ENCODE measurements around the gene CNTN4. TPM values are rescaled to one million over a fixed set of nuclear protein-coding genes. Genes with fewer than 3 reads are reported as not detected.

The CNTN4 gene
- polyA plus RNA-seq, 2 donors: 0.51 to 0.54 TPM

- Histone ChIP-seq H3K27ac (ENCODE audit: low read depth in 2 of 2, low read length in 1 of 2) (no peak overlapping the region), H3K9me3 (ENCODE audit: control insufficient read depth in 2 of 2, insufficient read depth in 1 of 2, low read depth in 1 of 2, low read length in 1 of 2) (no peaks in the 10 kb centered on the region), H3K4me3 (ENCODE audit: low read depth in 1 of 2, low read length in 2 of 2) (no peak overlapping the region), H3K36me3 (ENCODE audit: control insufficient read depth in 2 of 2, insufficient read depth in 2 of 2, low read length in 1 of 2) (no peaks in the 10 kb centered on the region), H3K27me3 (ENCODE audit: control insufficient read depth in 1 of 2, insufficient read depth in 2 of 2, low read length in 2 of 2) (no peaks in the 10 kb centered on the region), H3K4me1 (ENCODE audit: control insufficient read depth in 2 of 2, insufficient read depth in 2 of 2, low read length in 1 of 2) (no peaks in the 10 kb centered on the region)
- WGBS, 2 donors: 75 to 89% methylated on average over 4 of the region's 4 CpGs
These were observed 588.3 kb downstream of the CNTN4 start for GRCh38 chr3:2686816-2687502.

- Histone ChIP-seq H3K27ac (ENCODE audit: low read depth in 2 of 2, low read length in 1 of 2) (no peak overlapping the region), H3K9me3 (ENCODE audit: control insufficient read depth in 2 of 2, insufficient read depth in 1 of 2, low read depth in 1 of 2, low read length in 1 of 2) (no peaks in the 10 kb centered on the region), H3K4me3 (ENCODE audit: low read depth in 1 of 2, low read length in 2 of 2) (no peak overlapping the region), H3K27me3 (ENCODE audit: control insufficient read depth in 1 of 2, insufficient read depth in 2 of 2, low read length in 2 of 2) (no peaks in the 10 kb centered on the region), H3K36me3 (ENCODE audit: control insufficient read depth in 2 of 2, insufficient read depth in 2 of 2, low read length in 1 of 2) (no peaks in the 10 kb centered on the region), H3K4me1 (ENCODE audit: control insufficient read depth in 2 of 2, insufficient read depth in 2 of 2, low read length in 1 of 2) (no peaks in the 10 kb centered on the region)
- 85 to 89% methylated on average over 2 of the region's 2 CpGs for WGBS, 2 donors
These were observed 598.9 kb downstream of the CNTN4 start for GRCh38 chr3:2697589-2697988.

GRCh38 chr3:2701471-2701870, 602.8 kb downstream of the CNTN4 start:
- no peaks in the 10 kb centered on the region for H3K9me3 ChIP-seq (ENCODE audit: control insufficient read depth in 2 of 2, insufficient read depth in 1 of 2, low read depth in 1 of 2, low read length in 1 of 2)
- H3K4me3 ChIP-seq (ENCODE audit: low read depth in 1 of 2, low read length in 2 of 2): no peak overlapping the region
- H3K27me3 ChIP-seq (ENCODE audit: control insufficient read depth in 1 of 2, insufficient read depth in 2 of 2, low read length in 2 of 2): no peaks in the 10 kb centered on the region
- no peaks in the 10 kb centered on the region for H3K4me1 ChIP-seq (ENCODE audit: control insufficient read depth in 2 of 2, insufficient read depth in 2 of 2, low read length in 1 of 2)
- no peak overlapping the region for H3K27ac ChIP-seq (ENCODE audit: low read depth in 2 of 2, low read length in 1 of 2)
- no peaks in the 10 kb centered on the region for H3K36me3 ChIP-seq (ENCODE audit: control insufficient read depth in 2 of 2, insufficient read depth in 2 of 2, low read length in 1 of 2)
- WGBS, 2 donors: 85 to 91% methylated on average over 3 of the region's 3 CpGs

GRCh38 chr3:2706144-2706835, 607.6 kb downstream of the CNTN4 start:
- no peak overlapping the region for H3K27ac ChIP-seq (ENCODE audit: low read depth in 2 of 2, low read length in 1 of 2)
- no peaks in the 10 kb centered on the region for H3K9me3 ChIP-seq (ENCODE audit: control insufficient read depth in 2 of 2, insufficient read depth in 1 of 2, low read depth in 1 of 2, low read length in 1 of 2)

GRCh38 chr3:2706836-2707210, 608.2 kb downstream of the CNTN4 start:
- Histone ChIP-seq H3K4me1 (ENCODE audit: control insufficient read depth in 2 of 2, insufficient read depth in 2 of 2, low read length in 1 of 2) (no peaks in the 10 kb centered on the region), H3K9me3 (ENCODE audit: control insufficient read depth in 2 of 2, insufficient read depth in 1 of 2, low read depth in 1 of 2, low read length in 1 of 2) (no peaks in the 10 kb centered on the region), H3K27me3 (ENCODE audit: control insufficient read depth in 1 of 2, insufficient read depth in 2 of 2, low read length in 2 of 2) (no peaks in the 10 kb centered on the region), H3K27ac (ENCODE audit: low read depth in 2 of 2, low read length in 1 of 2) (no peak overlapping the region), H3K36me3 (ENCODE audit: control insufficient read depth in 2 of 2, insufficient read depth in 2 of 2, low read length in 1 of 2) (no peaks in the 10 kb centered on the region), H3K4me3 (ENCODE audit: low read depth in 1 of 2, low read length in 2 of 2) (no peak overlapping the region)
- WGBS, 2 donors: 90 to 96% methylated on average over 3 of the region's 3 CpGs

More at GRCh38 chr3:2706144-2706835, 607.6 kb downstream of the CNTN4 start:
- WGBS, 2 donors: 94% methylated on average over 5 of the region's 5 CpGs
- Histone ChIP-seq H3K36me3 (ENCODE audit: control insufficient read depth in 2 of 2, insufficient read depth in 2 of 2, low read length in 1 of 2) (no peaks in the 10 kb centered on the region), H3K4me1 (ENCODE audit: control insufficient read depth in 2 of 2, insufficient read depth in 2 of 2, low read length in 1 of 2) (no peaks in the 10 kb centered on the region), H3K27me3 (ENCODE audit: control insufficient read depth in 1 of 2, insufficient read depth in 2 of 2, low read length in 2 of 2) (no peaks in the 10 kb centered on the region), H3K4me3 (ENCODE audit: low read depth in 1 of 2, low read length in 2 of 2) (no peak overlapping the region)

GRCh38 chr3:2711081-2711480, 612.4 kb downstream of the CNTN4 start:
- WGBS, 2 donors: 74% methylated on average over 3 of the region's 3 CpGs
- no peak overlapping the region for H3K4me3 ChIP-seq (ENCODE audit: low read depth in 1 of 2, low read length in 2 of 2)
- no peaks in the 10 kb centered on the region for H3K9me3 ChIP-seq (ENCODE audit: control insufficient read depth in 2 of 2, insufficient read depth in 1 of 2, low read depth in 1 of 2, low read length in 1 of 2)

GRCh38 chr3:2713923-2714322, 615.3 kb downstream of the CNTN4 start:
- H3K4me1 ChIP-seq (ENCODE audit: control insufficient read depth in 2 of 2, insufficient read depth in 2 of 2, low read length in 1 of 2): no peaks in the 10 kb centered on the region
- 74 to 85% methylated on average over 1 of the region's 1 CpG for WGBS, 2 donors
- H3K27me3 ChIP-seq (ENCODE audit: control insufficient read depth in 1 of 2, insufficient read depth in 2 of 2, low read length in 2 of 2): no peaks in the 10 kb centered on the region
- H3K9me3 ChIP-seq (ENCODE audit: control insufficient read depth in 2 of 2, insufficient read depth in 1 of 2, low read depth in 1 of 2, low read length in 1 of 2): no peaks in the 10 kb centered on the region
- H3K4me3 ChIP-seq (ENCODE audit: low read depth in 1 of 2, low read length in 2 of 2): no peak overlapping the region
- no peaks in the 10 kb centered on the region for H3K36me3 ChIP-seq (ENCODE audit: control insufficient read depth in 2 of 2, insufficient read depth in 2 of 2, low read length in 1 of 2)
- H3K27ac ChIP-seq (ENCODE audit: low read depth in 2 of 2, low read length in 1 of 2): no peak overlapping the region

More at GRCh38 chr3:2711081-2711480, 612.4 kb downstream of the CNTN4 start:
- Histone ChIP-seq H3K27ac (ENCODE audit: low read depth in 2 of 2, low read length in 1 of 2) (no peak overlapping the region), H3K36me3 (ENCODE audit: control insufficient read depth in 2 of 2, insufficient read depth in 2 of 2, low read length in 1 of 2) (no peaks in the 10 kb centered on the region), H3K4me1 (ENCODE audit: control insufficient read depth in 2 of 2, insufficient read depth in 2 of 2, low read length in 1 of 2) (no peaks in the 10 kb centered on the region), H3K27me3 (ENCODE audit: control insufficient read depth in 1 of 2, insufficient read depth in 2 of 2, low read length in 2 of 2) (no peaks in the 10 kb centered on the region)

- Histone ChIP-seq H3K9me3 (ENCODE audit: control insufficient read depth in 2 of 2, insufficient read depth in 1 of 2, low read depth in 1 of 2, low read length in 1 of 2) (no peaks in the 10 kb centered on the region), H3K36me3 (ENCODE audit: control insufficient read depth in 2 of 2, insufficient read depth in 2 of 2, low read length in 1 of 2) (no peaks in the 10 kb centered on the region)
- WGBS, 2 donors: 68 to 80% methylated on average over 5 of the region's 5 CpGs
These were observed 616.2 kb downstream of the CNTN4 start for GRCh38 chr3:2714834-2715233.

GRCh38 chr3:2727101-2727500, 628.4 kb downstream of the CNTN4 start:
- Histone ChIP-seq H3K27me3 (ENCODE audit: control insufficient read depth in 1 of 2, insufficient read depth in 2 of 2, low read length in 2 of 2) (no peaks in the 10 kb centered on the region), H3K4me1 (ENCODE audit: control insufficient read depth in 2 of 2, insufficient read depth in 2 of 2, low read length in 1 of 2) (no peaks in the 10 kb centered on the region), H3K9me3 (ENCODE audit: control insufficient read depth in 2 of 2, insufficient read depth in 1 of 2, low read depth in 1 of 2, low read length in 1 of 2) (no peaks in the 10 kb centered on the region), H3K27ac (ENCODE audit: low read depth in 2 of 2, low read length in 1 of 2) (no peak overlapping the region), H3K36me3 (ENCODE audit: control insufficient read depth in 2 of 2, insufficient read depth in 2 of 2, low read length in 1 of 2) (no peaks in the 10 kb centered on the region), H3K4me3 (ENCODE audit: low read depth in 1 of 2, low read length in 2 of 2) (no peak overlapping the region)
- WGBS, 2 donors: 44% methylated on average over 3 of the region's 3 CpGs

More at GRCh38 chr3:2714834-2715233, 616.2 kb downstream of the CNTN4 start:
- Histone ChIP-seq H3K27ac (ENCODE audit: low read depth in 2 of 2, low read length in 1 of 2) (no peak overlapping the region), H3K4me3 (ENCODE audit: low read depth in 1 of 2, low read length in 2 of 2) (no peak overlapping the region), H3K4me1 (ENCODE audit: control insufficient read depth in 2 of 2, insufficient read depth in 2 of 2, low read length in 1 of 2) (no peaks in the 10 kb centered on the region), H3K27me3 (ENCODE audit: control insufficient read depth in 1 of 2, insufficient read depth in 2 of 2, low read length in 2 of 2) (no peaks in the 10 kb centered on the region)
